Fibroblast of skin of abdomen (primary cell): ENCODE results near the gene CYP27B1.
"Not testable (repeated sequence)": the region's sequence is repeated elsewhere in the genome, so short reads cannot be mapped to it uniquely, and the experiment has no call there.

ENCODE experiments used
- DNase-seq: peaks from one replicate; pipeline ENCODE4 v3.0.0-alpha.2; 2013

Gene CYP27B1

GRCh38 chr12:57720606-57721595, 46.0 kb downstream of the CYP27B1 start:
- no peak for DNase-seq

DNA sequence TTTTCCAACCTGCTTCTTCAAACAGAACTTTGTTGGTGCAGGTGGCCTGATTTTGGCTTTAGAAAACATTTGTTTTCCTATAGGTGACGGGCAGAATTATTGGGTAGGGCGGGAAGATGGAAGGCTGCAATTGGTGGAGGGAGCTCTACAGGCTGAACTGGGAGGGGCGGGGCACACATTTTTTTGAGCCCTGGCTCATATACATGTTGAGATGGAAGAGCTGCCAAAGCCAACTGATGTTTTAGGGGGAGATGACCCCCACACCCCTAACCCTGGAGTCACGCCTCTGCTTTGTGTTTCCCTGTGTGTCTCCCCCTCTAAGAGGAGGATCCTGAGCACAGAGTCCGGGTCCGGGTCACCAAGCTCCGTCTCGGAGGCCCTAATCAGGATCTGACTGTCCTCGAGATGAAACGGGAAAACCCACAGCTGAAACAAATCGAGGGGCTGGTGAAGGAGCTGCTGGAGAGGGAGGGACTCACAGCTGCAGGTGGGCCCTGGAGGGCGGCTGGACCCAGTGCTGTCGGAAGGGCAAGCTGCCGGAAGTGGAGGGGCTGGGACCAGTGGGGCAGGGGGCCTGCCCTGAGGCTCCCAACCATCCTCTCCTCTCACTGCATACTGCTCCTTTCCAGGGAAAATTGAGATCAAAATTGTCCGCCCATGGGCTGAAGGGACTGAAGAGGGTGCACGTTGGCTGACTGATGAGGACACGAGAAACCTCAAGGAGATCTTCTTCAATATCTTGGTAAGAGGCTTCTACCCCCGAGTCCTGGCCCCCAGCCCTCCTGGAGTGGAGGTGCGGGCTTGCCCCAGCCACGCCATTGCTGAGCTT, 46.9 kb downstream of the CYP27B1 start:
- no peak for DNase-seq

DNA sequence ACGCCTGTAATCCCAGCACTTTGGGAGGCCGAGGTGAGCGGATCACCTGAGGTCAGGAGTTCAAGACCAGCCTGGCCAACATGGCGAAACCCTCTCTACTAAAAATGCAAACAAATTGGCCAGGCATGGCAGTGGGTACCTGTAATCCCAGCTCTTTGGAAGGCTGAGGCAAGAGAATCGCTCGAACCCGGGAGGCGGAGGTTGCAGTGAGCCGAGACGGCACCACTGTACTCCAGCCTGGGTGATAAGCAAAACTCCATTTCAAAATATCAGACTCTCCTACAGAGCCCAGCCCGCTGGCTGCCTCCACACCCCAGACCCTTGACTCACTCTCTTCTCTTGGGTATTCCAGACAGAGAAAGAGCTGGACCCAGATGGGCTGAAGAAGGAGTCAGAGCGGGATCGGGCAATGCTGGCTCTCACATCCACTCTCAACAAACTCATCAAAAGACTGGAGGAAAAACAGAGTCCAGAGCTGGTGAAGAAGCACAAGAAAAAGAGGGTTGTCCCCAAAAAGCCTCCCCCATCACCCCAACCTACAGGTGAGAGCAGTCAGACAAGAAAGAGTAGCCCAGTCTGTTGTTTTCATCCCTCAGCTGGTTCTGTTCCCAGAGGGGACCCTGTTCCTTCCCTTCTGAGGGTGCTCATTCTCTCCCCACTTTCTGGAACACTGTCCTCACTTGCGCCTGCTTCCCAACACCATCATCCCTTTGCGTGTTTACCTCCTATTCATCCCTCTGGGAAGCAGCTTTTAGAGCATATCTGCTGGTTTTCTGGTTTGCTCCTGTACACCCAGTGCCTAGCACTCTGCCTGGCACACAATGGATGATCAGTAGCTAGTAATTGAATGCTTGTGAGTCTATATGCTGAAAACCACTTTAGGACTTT, 48.0 kb downstream of the CYP27B1 start:
- DNase-seq: no peak

DNA sequence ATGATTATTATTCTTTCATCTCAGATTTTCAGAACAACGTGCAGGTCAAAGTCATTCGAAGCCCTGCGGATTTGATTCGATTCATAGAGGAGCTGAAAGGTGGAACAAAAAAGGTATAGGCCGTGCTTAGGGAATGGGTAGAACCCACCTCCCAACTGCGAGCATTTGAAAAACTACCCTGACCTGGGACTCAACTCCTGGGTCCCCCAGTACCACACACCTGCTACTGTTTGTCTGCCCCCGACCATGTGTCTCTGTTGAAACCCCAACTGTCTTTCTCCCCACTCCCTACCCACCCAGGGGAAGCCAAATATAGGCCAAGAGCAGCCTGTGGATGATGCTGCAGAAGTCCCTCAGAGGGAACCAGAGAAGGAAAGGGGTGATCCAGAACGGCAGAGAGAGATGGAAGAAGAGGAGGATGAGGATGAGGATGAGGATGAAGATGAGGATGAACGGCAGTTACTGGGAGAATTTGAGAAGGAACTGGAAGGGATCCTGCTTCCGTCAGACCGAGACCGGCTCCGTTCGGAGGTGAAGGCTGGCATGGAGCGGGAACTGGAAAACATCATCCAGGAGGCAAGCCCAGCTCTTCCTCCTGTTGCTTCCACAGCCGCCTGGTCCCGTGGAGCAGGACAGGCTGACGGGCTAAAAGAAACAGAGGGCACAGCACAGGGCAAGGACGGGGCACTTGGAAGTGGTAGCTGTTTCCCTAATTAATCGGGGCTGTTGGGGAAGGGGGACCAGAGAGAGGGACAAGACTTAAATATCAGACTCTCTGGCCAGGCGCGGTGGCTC, 48.8 kb downstream of the CYP27B1 start:
- DNase-seq: no peak

GRCh38 chr12:57717131-57717530, 49.7 kb downstream of the CYP27B1 start:
- DNase-seq: no peak

DNA sequence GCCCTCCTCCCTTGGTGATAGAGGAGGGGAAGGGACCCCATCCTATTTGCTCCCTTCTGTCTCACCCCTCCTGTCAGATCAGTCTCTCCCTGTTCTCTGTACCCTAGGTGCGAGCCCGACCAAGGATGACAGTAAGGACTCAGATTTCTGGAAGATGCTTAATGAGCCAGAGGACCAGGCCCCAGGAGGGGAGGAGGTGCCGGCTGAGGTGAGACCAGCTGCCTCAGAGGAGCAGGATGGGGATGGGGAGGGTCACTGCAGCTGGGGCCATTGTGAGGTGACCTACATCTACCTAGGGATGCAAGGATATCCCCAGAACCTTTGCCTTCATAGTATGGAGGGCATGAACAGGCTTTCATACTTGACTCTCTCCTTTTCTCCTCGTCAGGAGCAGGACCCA, 50.6 kb downstream of the CYP27B1 start:
- DNase-seq: no peak

GRCh38 chr12:57715786-57716185, 51.1 kb downstream of the CYP27B1 start:
- DNase-seq: no peak

- not testable (repeated sequence) for DNase-seq
Observed at GRCh38 chr12:57715036-57715748, 51.7 kb downstream of the CYP27B1 start.

DNA sequence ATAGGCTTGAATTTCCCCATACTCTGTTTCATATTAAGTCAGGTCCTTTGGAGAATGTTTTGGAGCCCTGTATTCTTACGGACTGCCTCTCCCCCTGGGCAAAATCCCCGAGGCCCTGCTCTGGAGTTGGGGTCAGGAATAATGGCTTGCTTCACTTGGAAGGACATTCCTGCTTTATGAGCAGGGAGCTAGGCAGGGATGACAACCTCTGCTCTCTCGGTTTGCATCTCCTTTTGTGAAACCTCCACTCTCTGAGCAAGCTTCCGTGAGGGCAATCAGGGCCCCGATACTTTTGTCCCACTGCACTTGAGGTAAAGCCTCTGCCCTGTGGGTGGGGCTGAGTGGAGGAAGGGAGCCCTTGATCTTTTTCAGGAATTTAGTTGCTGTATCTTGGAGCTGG, 53.7 kb downstream of the CYP27B1 start:
- DNase-seq: no peak

DNA sequence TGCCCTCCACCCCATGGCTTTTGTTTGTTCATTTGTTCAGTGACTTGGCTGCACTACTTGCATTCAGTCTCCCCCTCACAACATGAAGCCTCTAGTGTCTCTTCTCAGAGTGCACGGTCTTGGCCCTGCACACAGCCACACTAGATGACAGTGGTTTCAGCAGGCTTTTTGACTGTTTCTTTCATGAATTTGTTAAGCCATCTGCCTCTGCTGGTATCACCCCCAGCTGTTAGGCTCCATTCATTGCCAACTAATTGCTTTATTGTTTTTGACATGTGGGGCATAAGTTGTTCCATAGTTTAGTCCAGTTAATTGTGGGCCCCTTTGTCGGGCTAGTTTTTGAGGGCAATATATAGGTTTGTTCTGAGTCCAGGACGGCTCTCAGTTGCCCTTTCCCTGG, 54.2 kb downstream of the CYP27B1 start:
- DNase-seq: no peak
